OCI-LY7 (cell line): ENCODE results near the gene EPS8L2. TPM values are rescaled to one million over a fixed set of nuclear protein-coding genes. Genes with fewer than 3 reads are reported as not detected.

ENCODE experiments used
- BruUV-seq: library from RNA; stranded (reverse); fragments of 400-500 nt; replicated peaks from 2 replicates; lab custom pipeline; 2021; lab: Mats Ljungman, UMichigan
- CTCF ChIA-PET: fragments of 300-600 bp; sonication (Branson Sonifier 250); formaldehyde crosslinking; loops from one replicate; lab custom pipeline; 2022; ENCODE audit warnings: antibody characterized with exemption; ENCODE audit not compliant: unreplicated experiment; lab: Charles Lee
- POLR2A ChIA-PET: fragments of 300-600 bp; sonication (Branson Sonifier 250); formaldehyde crosslinking; loops from one replicate; lab custom pipeline; 2022; ENCODE audit warnings: antibody characterized with exemption; lab: Charles Lee
- DNase-seq: peaks from one replicate; pipeline ENCODE4 v3.0.0-alpha.2; 2015; ENCODE audit warnings: low spot score
- H2AFZ ChIP-seq: fragments of 200-600 bp; sonication (generic), shearing (Covaris generic); 2 replicates; pipeline ENCODE4 v1.6.1; 2014; ENCODE audit warnings: mild to moderate bottlenecking, antibody characterized with exemption, low read length, moderate library complexity
- H3K27ac ChIP-seq: fragments of 200-600 bp; sonication (generic); 2 replicates; pipeline ENCODE4 v1.5.1; 2014; ENCODE audit warnings: mixed run types, low read depth, mild to moderate bottlenecking, moderate library complexity, low read length, inconsistent platforms; ENCODE audit not compliant: poor library complexity, severe bottlenecking
- H3K36me3 ChIP-seq: fragments of 200-600 bp; sonication (generic); 2 replicates; pipeline ENCODE4 v1.6.1; 2014; ENCODE audit warnings: mild to moderate bottlenecking, antibody characterized with exemption, low read length, moderate library complexity, mixed read lengths; ENCODE audit not compliant: insufficient read depth
- H3K4me1 ChIP-seq: fragments of 200-600 bp; sonication (generic); 2 replicates; pipeline ENCODE4 v1.5.1; 2014; ENCODE audit warnings: mild to moderate bottlenecking, low read length; ENCODE audit not compliant: insufficient read depth, poor library complexity, severe bottlenecking
- H3K4me2 ChIP-seq: fragments of 200-600 bp; sonication (generic); 2 replicates; pipeline ENCODE4 v1.6.1; 2014; ENCODE audit warnings: mild to moderate bottlenecking, low read length
- H3K4me3 ChIP-seq: fragments of 200-600 bp; sonication (generic); 2 replicates; pipeline ENCODE4 v1.5.1; 2014; ENCODE audit warnings: mild to moderate bottlenecking, low read depth, low read length; ENCODE audit not compliant: poor library complexity, severe bottlenecking
- H3K79me2 ChIP-seq: fragments of 200-600 bp; sonication (generic); 2 replicates; pipeline ENCODE4 v1.6.1; 2016; ENCODE audit warnings: low read depth, mild to moderate bottlenecking, low read length, moderate library complexity, mixed read lengths; ENCODE audit not compliant: insufficient read depth
- H3K9me2 ChIP-seq: fragments of 200-600 bp; sonication (generic); 2 replicates; pipeline ENCODE4 v1.6.1; 2016; ENCODE audit warnings: mild to moderate bottlenecking, low read length, mixed read lengths; ENCODE audit not compliant: insufficient read depth
- H3K9me3 ChIP-seq: fragments of 200-600 bp; sonication (generic); 2 replicates; pipeline ENCODE4 v1.6.1; 2014; ENCODE audit warnings: mild to moderate bottlenecking, mixed run types, low read length, mixed read lengths
- H4K20me1 ChIP-seq: fragments of 200-600 bp; sonication (generic); 2 replicates; pipeline ENCODE4 v1.6.1; 2014; ENCODE audit warnings: mild to moderate bottlenecking, antibody characterized with exemption, low read length, moderate library complexity, mixed read lengths; ENCODE audit not compliant: insufficient read depth
- EZH2phosphoT487 ChIP-seq: fragments of 200-600 bp; sonication (generic); IDR thresholded peaks from 2 replicates; pipeline ENCODE4 v1.6.1; 2018; ENCODE audit warnings: low read depth, borderline replicate concordance, mild to moderate bottlenecking, mixed run types, antibody characterized with exemption, low read length, moderate library complexity, mixed read lengths
- intact Hi-C: fragments of 100-400 bp; cut with micrococcal nuclease; formaldehyde crosslinking; loops from one replicate; pipeline ENCODE4 v1.10.0; 2022; ENCODE audit not compliant: unreplicated experiment
- total RNA-seq, 2 experiments: library from RNA; depleted of rRNA in 1 of 2; stranded (reverse); fragments of >200 nt in 1 of 2; shearing (Covaris generic) in 1 of 2; gene quantifications; 2 replicates each; pipeline ENCODE4 v1.2.3, GENCODE V29; 2014 to 2022
- TF ChIP-seq, protein P1 (sequence below): fragments of 200-600 bp; sonication (generic); conservative IDR thresholded peaks from 2 replicates; pipeline ENCODE4 v1.5.1; 2014; ENCODE audit warnings: mild to moderate bottlenecking, antibody characterized with exemption, low read length, moderate library complexity, mixed read lengths

Gene EPS8L2
- total RNA-seq, 2 experiments from 2014 or later = 3.8 to 7.1 TPM

DNA sequence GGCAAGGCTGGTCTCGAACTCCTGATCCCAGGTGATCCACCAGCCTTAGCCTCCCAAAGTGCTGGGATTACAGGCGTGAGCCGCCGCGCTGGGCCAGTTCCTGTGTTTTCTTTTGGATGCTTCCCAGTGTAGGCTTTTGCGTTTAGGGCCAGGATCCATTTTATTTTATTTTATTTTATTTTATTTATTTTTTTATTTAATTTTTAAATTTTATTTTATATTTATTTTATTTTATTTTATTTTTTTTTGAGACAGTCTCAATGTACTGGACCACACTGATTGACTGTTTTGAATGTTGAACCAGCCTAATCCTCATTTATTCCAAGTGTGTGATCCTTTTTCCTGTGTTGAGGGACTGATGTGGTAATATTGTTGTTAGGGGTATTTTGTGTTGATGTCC is 8.4 kb downstream of the EPS8L2 start:
- Histone ChIP-seq H2AFZ (no peak overlapping the region), H4K20me1 (no peaks in the 10 kb centered on the region), H3K9me3 (no peaks in the 10 kb centered on the region), H3K79me2 (no peaks in the 10 kb centered on the region), H3K4me2 (no peak overlapping the region), H3K36me3 (no peaks in the 10 kb centered on the region), H3K4me3 (no peak overlapping the region), H3K27ac (no peak overlapping the region), H3K9me2 (no peaks in the 10 kb centered on the region), H3K4me1 (no peaks in the 10 kb centered on the region)
- ChIA-PET POLR2A (interaction anchor here (0.6 kb wide), 1 partner anchor 256 kb away, joined by 3 read pairs; no protein-coding TSS in a partner anchor), CTCF (no interaction called here)
- BruUV-seq = no TSS peak
- no peak for DNase-seq
- intact Hi-C loops = no loop called here
- TF ChIP-seq, protein P1, sequence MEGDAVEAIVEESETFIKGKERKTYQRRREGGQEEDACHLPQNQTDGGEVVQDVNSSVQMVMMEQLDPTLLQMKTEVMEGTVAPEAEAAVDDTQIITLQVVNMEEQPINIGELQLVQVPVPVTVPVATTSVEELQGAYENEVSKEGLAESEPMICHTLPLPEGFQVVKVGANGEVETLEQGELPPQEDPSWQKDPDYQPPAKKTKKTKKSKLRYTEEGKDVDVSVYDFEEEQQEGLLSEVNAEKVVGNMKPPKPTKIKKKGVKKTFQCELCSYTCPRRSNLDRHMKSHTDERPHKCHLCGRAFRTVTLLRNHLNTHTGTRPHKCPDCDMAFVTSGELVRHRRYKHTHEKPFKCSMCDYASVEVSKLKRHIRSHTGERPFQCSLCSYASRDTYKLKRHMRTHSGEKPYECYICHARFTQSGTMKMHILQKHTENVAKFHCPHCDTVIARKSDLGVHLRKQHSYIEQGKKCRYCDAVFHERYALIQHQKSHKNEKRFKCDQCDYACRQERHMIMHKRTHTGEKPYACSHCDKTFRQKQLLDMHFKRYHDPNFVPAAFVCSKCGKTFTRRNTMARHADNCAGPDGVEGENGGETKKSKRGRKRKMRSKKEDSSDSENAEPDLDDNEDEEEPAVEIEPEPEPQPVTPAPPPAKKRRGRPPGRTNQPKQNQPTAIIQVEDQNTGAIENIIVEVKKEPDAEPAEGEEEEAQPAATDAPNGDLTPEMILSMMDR = no peak
- TF ChIP-seq EZH2phosphoT487 = no peak

- peaks cover 25% of the 10 kb centered on the region for H3K4me1 ChIP-seq
- no peaks in the 10 kb centered on the region for H3K9me2 ChIP-seq
- intact Hi-C loops = loop anchor here (5.0 kb wide), 1 partner anchor 162 kb away; no protein-coding TSS in a partner anchor
- no peaks in the 10 kb centered on the region for H3K36me3 ChIP-seq
- no peak overlapping the region for H3K27ac ChIP-seq
- CTCF ChIA-PET = no interaction called here
- no peak for DNase-seq
- H3K9me3 ChIP-seq = no peaks in the 10 kb centered on the region
- no peak for TF ChIP-seq EZH2phosphoT487
- TF ChIP-seq, protein P1 = no peak
- H3K79me2 ChIP-seq = no peaks in the 10 kb centered on the region
- BruUV-seq = no TSS peak
- no peak overlapping the region for H2AFZ ChIP-seq
- no peak overlapping the region for H3K4me3 ChIP-seq
- H3K4me2 ChIP-seq = no peak overlapping the region
- H4K20me1 ChIP-seq = no peaks in the 10 kb centered on the region
- POLR2A ChIA-PET = no interaction called here
Observed at GRCh38 chr11:719214-720016, 13.4 kb downstream of the EPS8L2 start.
